ENCODE results near the gene DPF3.

DPF3 gene

GRCh38 chr14:72904218-72904617 is 10.3 kb upstream of the DPF3 start:
- no peak for DNase-seq

- no peak for DNase-seq
Measured at GRCh38 chr14:72903716-72904115, 9.8 kb upstream of the DPF3 start.

GRCh38 chr14:72902801-72903530 is 9.1 kb upstream of the DPF3 start:
- DNase-seq, result no peak

- DNase-seq, result no peak
Measured at GRCh38 chr14:72901361-72901760, 7.5 kb upstream of the DPF3 start.

- no peak for DNase-seq
Measured at GRCh38 chr14:72898448-72898847, 4.5 kb upstream of the DPF3 start.

- DNase-seq, result peak; percentile 33
Measured at GRCh38 chr14:72894623-72895378, 900 bp upstream of the DPF3 start.

GRCh38 chr14:72894323-72894622 is 372 bp upstream of the DPF3 start:
- DNase-seq, result no peak

GRCh38 chr14:72892879-72893635 is 844 bp downstream of the DPF3 start:
- DNase-seq, result peak; percentile 53

GRCh38 chr14:72892103-72892878 is 1.6 kb downstream of the DPF3 start:
- DNase-seq, result peak; percentile 39

- DNase-seq, result peak; percentile 26
Measured at GRCh38 chr14:72891666-72892102, 2.2 kb downstream of the DPF3 start.

GRCh38 chr14:72889366-72889765 is 4.5 kb downstream of the DPF3 start:
- no peak for DNase-seq

GRCh38 chr14:72888636-72889201 is 5.2 kb downstream of the DPF3 start:
- DNase-seq, result no peak

GRCh38 chr14:72888192-72888591 is 5.7 kb downstream of the DPF3 start:
- DNase-seq, result no peak

GRCh38 chr14:72887514-72887913 is 6.4 kb downstream of the DPF3 start:
- DNase-seq, result no peak

GRCh38 chr14:72884386-72884785 is 9.5 kb downstream of the DPF3 start:
- DNase-seq, result no peak

- peak; percentile 31 for DNase-seq
Measured at GRCh38 chr14:72883961-72884360, 9.9 kb downstream of the DPF3 start.

- no peak for DNase-seq
Measured at GRCh38 chr14:72883109-72883508, 10.8 kb downstream of the DPF3 start.

- no peak for DNase-seq
Measured at GRCh38 chr14:72882463-72882862, 11.4 kb downstream of the DPF3 start.

- DNase-seq, result no peak
Measured at GRCh38 chr14:72882047-72882446, 11.9 kb downstream of the DPF3 start.

GRCh38 chr14:72881543-72881942 is 12.4 kb downstream of the DPF3 start:
- no peak for DNase-seq

- DNase-seq, result no peak
Measured at GRCh38 chr14:72880820-72881219, 13.1 kb downstream of the DPF3 start.

GRCh38 chr14:72880164-72880563 is 13.7 kb downstream of the DPF3 start:
- DNase-seq, result no peak

- DNase-seq, result no peak
Measured at GRCh38 chr14:72879431-72879830, 14.5 kb downstream of the DPF3 start.

Measured in stimulated activated CD8-positive, alpha-beta memory T cell treated with anti-CD3 and anti-CD28 coated beads, Interleukin-4, amount 100 ng/mL, for 48 hours (primary cell).